Esophagus squamous epithelium (tissue), 4 donors: ENCODE measurements around the gene DNAH14.

Experiments used
- CTCF ChIP-seq, 6 experiments: fragments of 450-650 bp in 4 of 6; fragments of 200-600 bp in 2 of 6; sonication (generic) in 2 of 6; IDR thresholded peaks; one replicate each; pipeline ENCODE4 v1.5.1; 2016 to 2019; ENCODE audit warnings: antibody characterized with exemption in 6 of 6, mild to moderate bottlenecking in 4 of 6, moderate library complexity in 4 of 6
- POLR2A ChIP-seq, 4 donors: fragments of 450-650 bp; IDR thresholded peaks; one replicate each; pipeline ENCODE4 v1.6.1; 2017; ENCODE audit warnings: antibody characterized with exemption in 4 of 4, mild to moderate bottlenecking in 4 of 4, moderate library complexity in 3 of 4

DNA sequence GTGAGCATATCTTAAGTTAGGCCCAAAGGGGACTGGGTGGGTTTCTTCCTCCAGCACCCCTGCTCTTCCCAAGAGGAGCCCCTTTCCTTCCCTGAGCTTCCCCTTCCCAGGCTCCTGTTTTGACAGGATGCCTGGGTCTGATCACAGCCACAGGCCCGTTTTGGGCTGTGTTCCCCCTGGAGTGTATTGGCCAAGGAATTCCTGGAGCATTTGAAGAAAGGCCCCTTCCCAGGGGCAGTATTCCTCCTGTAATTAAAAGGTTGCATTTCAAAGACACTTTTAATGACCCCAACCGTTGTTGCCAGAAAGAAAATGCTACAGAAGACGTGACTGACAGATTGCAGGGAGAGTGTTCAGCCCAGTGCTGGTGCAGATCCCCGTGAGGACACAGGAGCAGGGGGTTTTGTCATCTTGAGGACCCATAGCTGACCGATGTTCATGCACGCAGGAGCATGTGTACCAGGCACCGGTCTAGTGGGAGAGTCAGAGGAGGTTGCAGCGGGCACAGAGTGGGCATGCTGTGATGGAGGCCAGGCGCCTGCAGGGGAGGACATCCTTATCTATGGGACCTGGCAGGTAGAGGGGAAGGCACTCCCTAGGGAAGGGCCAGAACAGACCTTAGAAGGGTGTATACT, 517.6 kb downstream of the DNAH14 start:
- TF ChIP-seq CTCF (IDR thresholded peaks at IDR 0.05) (no peak), POLR2A (IDR thresholded peaks at IDR 0.05) (no peak)
